Measurements from ENCODE around the gene GPC5.

The GPC5 gene

GRCh38 chr13:92256211-92256610 lies 857.8 kb downstream of the GPC5 start:
- TF ChIP-seq CTCF (IDR thresholded peaks at IDR 0.05): no peak
- H3K27ac ChIP-seq: no peak overlapping the region
- DNase-seq (ENCODE audit: low spot score): no peak
- H3K4me3 ChIP-seq: no peak overlapping the region

GRCh38 chr13:92259046-92259445 lies 860.6 kb downstream of the GPC5 start:
- no peak for DNase-seq (ENCODE audit: low spot score)
- Histone ChIP-seq H3K27ac (no peak overlapping the region), H3K4me3 (no peak overlapping the region)
- no peak for TF ChIP-seq CTCF (IDR thresholded peaks at IDR 0.05)

GRCh38 chr13:92259523-92259922 lies 861.1 kb downstream of the GPC5 start:
- TF ChIP-seq CTCF (IDR thresholded peaks at IDR 0.05): no peak

GRCh38 chr13:92260363-92260762 lies 861.9 kb downstream of the GPC5 start:
- Histone ChIP-seq H3K27ac (no peak overlapping the region), H3K4me3 (no peak overlapping the region)
- no peak for TF ChIP-seq CTCF (IDR thresholded peaks at IDR 0.05)
- DNase-seq (ENCODE audit: low spot score): no peak

More at GRCh38 chr13:92259523-92259922, 861.1 kb downstream of the GPC5 start:
- H3K27ac ChIP-seq: no peak overlapping the region
- DNase-seq (ENCODE audit: low spot score): no peak
- H3K4me3 ChIP-seq: no peak overlapping the region

GRCh38 chr13:92262100-92262788 lies 863.8 kb downstream of the GPC5 start:
- H3K27ac ChIP-seq: no peak overlapping the region
- no peak for TF ChIP-seq CTCF (IDR thresholded peaks at IDR 0.05)
- H3K4me3 ChIP-seq: no peak overlapping the region
- DNase-seq (ENCODE audit: low spot score): no peak

- H3K27ac ChIP-seq: no peak overlapping the region
Observed at GRCh38 chr13:92265408-92265807, 867.0 kb downstream of the GPC5 start.

More at GRCh38 chr13:92265408-92265807, 867.0 kb downstream of the GPC5 start:
- H3K4me3 ChIP-seq: no peak overlapping the region
- TF ChIP-seq CTCF (IDR thresholded peaks at IDR 0.05): no peak
- DNase-seq (ENCODE audit: low spot score): no peak
